Measurements from ENCODE around the gene HAP1. TPM values are rescaled to one million over a fixed set of nuclear protein-coding genes. Genes with fewer than 3 reads are reported as not detected.

HAP1 gene
- total RNA-seq, 1 experiment from 2014 or later = 1.2 TPM

- no peak overlapping the region for H3K27ac Mint-ChIP-seq (ENCODE audit: unreplicated experiment)
- intact Hi-C loops (cut with micrococcal nuclease; ENCODE audit: unreplicated experiment) = no loop called here
- no peak for TF ChIP-seq CTCF (IDR thresholded peaks at IDR 0.05; ENCODE audit: unreplicated experiment)
- no TSS peak for BruUV-seq (replicated peaks)
- H3K9me3 Mint-ChIP-seq (ENCODE audit: low read depth, unreplicated experiment) = no peaks in the 10 kb centered on the region
- peaks cover 28% of the 10 kb centered on the region for H3K27me3 Mint-ChIP-seq (ENCODE audit: unreplicated experiment)
- CTCF ChIA-PET = interaction anchor here (1.0 to 1.4 kb wide), 2 partner anchors 10 to 22 kb away, joined by 5 to 8 read pairs; no protein-coding TSS in a partner anchor
- DNase-seq = no peak
- peaks cover 9% of the 10 kb centered on the region for H3K4me1 Mint-ChIP-seq (ENCODE audit: low read depth, unreplicated experiment)
- no peak overlapping the region for H3K4me3 Mint-ChIP-seq (ENCODE audit: low read depth, unreplicated experiment)
- H3K36me3 Mint-ChIP-seq (ENCODE audit: insufficient read depth, unreplicated experiment) = no peaks in the 10 kb centered on the region
These were observed 16.2 kb downstream of the HAP1 start for GRCh38 chr17:41718287-41718645.

GRCh38 chr17:41717408-41718286 is 16.8 kb downstream of the HAP1 start:
- CTCF ChIA-PET = interaction anchor here (1.0 to 1.4 kb wide), 2 partner anchors 10 to 22 kb away, joined by 5 to 8 read pairs; no protein-coding TSS in a partner anchor
- intact Hi-C loops (cut with micrococcal nuclease; ENCODE audit: unreplicated experiment) = no loop called here
- Mint-ChIP-seq H3K36me3 (ENCODE audit: insufficient read depth, unreplicated experiment) (no peaks in the 10 kb centered on the region), H3K9me3 (ENCODE audit: low read depth, unreplicated experiment) (no peaks in the 10 kb centered on the region), H3K27ac (ENCODE audit: unreplicated experiment) (no peak overlapping the region), H3K27me3 (ENCODE audit: unreplicated experiment) (peaks cover 32% of the 10 kb centered on the region), H3K4me3 (ENCODE audit: low read depth, unreplicated experiment) (no peak overlapping the region), H3K4me1 (ENCODE audit: low read depth, unreplicated experiment) (peaks cover 9% of the 10 kb centered on the region)
- DNase-seq = no peak
- BruUV-seq (replicated peaks) = no TSS peak
- no peak for TF ChIP-seq CTCF (IDR thresholded peaks at IDR 0.05; ENCODE audit: unreplicated experiment)

- intact Hi-C loops (cut with micrococcal nuclease; ENCODE audit: unreplicated experiment) = no loop called here
- H3K4me3 Mint-ChIP-seq (ENCODE audit: low read depth, unreplicated experiment) = no peak within 1 kb of the TSS
- no peak for DNase-seq
- no peaks in the 10 kb centered on the region for H3K9me3 Mint-ChIP-seq (ENCODE audit: low read depth, unreplicated experiment)
- H3K4me1 Mint-ChIP-seq (ENCODE audit: low read depth, unreplicated experiment) = no peaks in the 10 kb centered on the region
- no peak for TF ChIP-seq CTCF (IDR thresholded peaks at IDR 0.05; ENCODE audit: unreplicated experiment)
- BruUV-seq (replicated peaks) = no TSS peak
- H3K27ac Mint-ChIP-seq (ENCODE audit: unreplicated experiment) = no peak within 1 kb of the TSS
- no peaks in the 10 kb centered on the region for H3K36me3 Mint-ChIP-seq (ENCODE audit: insufficient read depth, unreplicated experiment)
- peaks cover 51% of the 10 kb centered on the region for H3K27me3 Mint-ChIP-seq (ENCODE audit: unreplicated experiment)
- CTCF ChIA-PET = interaction anchor here (0.7 to 1.0 kb wide), 2 partner anchors 18 to 99 kb away, joined by 3 to 7 read pairs; no protein-coding TSS in a partner anchor
These were observed 22.6 kb downstream of the HAP1 start, which contains the start of gene GAST for GRCh38 chr17:41711669-41712400. Gene GAST (plus strand): TSS chr17:41712331. CDS start chr17:41715437, 3,106 bp downstream.

GRCh38 chr17:41710472-41711090 is 23.9 kb downstream of the HAP1 start:
- no peaks in the 10 kb centered on the region for H3K9me3 Mint-ChIP-seq (ENCODE audit: low read depth, unreplicated experiment)
- H3K4me3 Mint-ChIP-seq (ENCODE audit: low read depth, unreplicated experiment) = no peak overlapping the region
- intact Hi-C loops (cut with micrococcal nuclease; ENCODE audit: unreplicated experiment) = no loop called here
- CTCF ChIA-PET = interaction anchor here (1.1 kb wide), 1 partner anchor 822 kb away, joined by 3 read pairs; no protein-coding TSS in a partner anchor
- DNase-seq = no peak
- H3K27ac Mint-ChIP-seq (ENCODE audit: unreplicated experiment) = no peak overlapping the region
- no peak for TF ChIP-seq CTCF (IDR thresholded peaks at IDR 0.05; ENCODE audit: unreplicated experiment)
- no peaks in the 10 kb centered on the region for H3K36me3 Mint-ChIP-seq (ENCODE audit: insufficient read depth, unreplicated experiment)
- peaks cover 53% of the 10 kb centered on the region for H3K27me3 Mint-ChIP-seq (ENCODE audit: unreplicated experiment)
- BruUV-seq (replicated peaks) = no TSS peak
- peaks cover 5% of the 10 kb centered on the region for H3K4me1 Mint-ChIP-seq (ENCODE audit: low read depth, unreplicated experiment)
